ENCODE data around the gene TMEM59L. TPM values are rescaled to one million over a fixed set of nuclear protein-coding genes. Genes with fewer than 3 reads are reported as not detected.

The TMEM59L gene
- total and polyA plus RNA-seq, 10 of the 15 experiments (the other 5 are each of a cell fraction or from before 2014, with no cell fraction given), result 0.06 TPM; not detected in 9

- DNase-seq (ENCODE audit: low read depth, low spot score) (no peak), FAIRE-seq (no peak), ATAC-seq (no peak)
- Histone ChIP-seq H4K20me1 (ENCODE audit: control insufficient read depth, insufficient read depth) (peaks cover 6% of the 10 kb centered on the region; the same call in 1 of the 2 replicates), H3K9ac (ENCODE audit: control insufficient read depth, insufficient read depth, low read length) (no peak overlapping the region), H3K4me2 (ENCODE audit: control insufficient read depth, insufficient read depth) (no peak overlapping the region), H3K36me3 (ENCODE audit: control insufficient read depth in 2 of 2, insufficient read depth in 2 of 2, low read length in 1 of 2) (no peaks in the 10 kb centered on the region; a peak in 2 of 4 replicates), H2AFZ (ENCODE audit: control insufficient read depth, low read depth, low read length) (no peak overlapping the region), H3K4me1 (ENCODE audit: control insufficient read depth, insufficient read depth, low read length) (peaks cover 17% of the 10 kb centered on the region), H3K4me3 (no peak overlapping the region), H3K9me3 (replicated peaks; ENCODE audit: control insufficient read depth, insufficient read depth, low read length) (no peaks in the 10 kb centered on the region), H3K27ac (ENCODE audit: control insufficient read depth, insufficient read depth) (no peak overlapping the region), H3K27me3 (replicated peaks in 1 of 2; ENCODE audit: control insufficient read depth in 2 of 2, insufficient read depth in 2 of 2, low read length in 1 of 2) (no peaks in the 10 kb centered on the region), H3K79me2 (ENCODE audit: control insufficient read depth, insufficient read depth, low read length) (no peaks in the 10 kb centered on the region; the same call in 1 of the 2 replicates)
- SMC1A ChIA-PET (ENCODE audit: uncharacterized antibody, unreplicated experiment), result no interaction called here
- no TSS peak for BruUV-seq (replicated peaks)
- CTCF ChIA-PET, result interaction anchor here (1.1 to 1.7 kb wide), 2 partner anchors 51 to 101 kb away, joined by 3 to 6 read pairs; no protein-coding TSS in a partner anchor
- RAD21 ChIA-PET (ENCODE audit: unreplicated experiment), result no interaction called here
- WGBS (ENCODE audit: insufficient coverage, insufficient replicate concordance, low lambda C conversion rate, missing lambda C conversion rate), result 87% methylated on average over 13 of the region's 13 CpGs
- in situ Hi-C loops (cut with MboI), result no loop called here
- intact Hi-C loops (cut with micrococcal nuclease; ENCODE audit: unreplicated experiment), result no loop called here
- TF ChIP-seq CTCF (IDR thresholded peaks at IDR 0.05 in 2 of 3, conservative IDR thresholded peaks at IDR 0.05 in 1 of 3; ENCODE audit: control insufficient read depth in 2 of 3, extremely low read depth in 1 of 3, insufficient read depth in 1 of 3, low read depth in 3 of 3, low read length in 3 of 3), result no peak
- TF ChIP-seq PRDM15 (CRISPR knock-in tag; IDR thresholded peaks at IDR 0.05), result no peak
- TF ChIP-seq IKZF1 (conservative IDR thresholded peaks at IDR 0.05), result no peak
- no peak for TF ChIP-seq MYB (IDR thresholded peaks at IDR 0.05; ENCODE audit: borderline replicate concordance, low read depth, low read length)
- TF ChIP-seq ZNF622 (IDR thresholded peaks at IDR 0.05), result no peak
- TF ChIP-seq NFIC (IDR thresholded peaks at IDR 0.05; ENCODE audit: low read depth, low read length), result no peak
- POLR2A ChIA-PET, result interaction anchor here (0.5 to 0.6 kb wide), 2 partner anchors 42 to 142 kb away, joined by 3 to 8 read pairs; no protein-coding TSS in a partner anchor
These were observed 32.4 kb downstream of the TMEM59L start for GRCh38 chr19:18645035-18645511.
